Mucosa of descending colon (tissue), 3 donors: ENCODE results near the gene SRPK1. TPM values are rescaled to one million over a fixed set of nuclear protein-coding genes. Genes with fewer than 3 reads are reported as not detected.
A peak's percentile ranks its signal among the peaks of the same experiment; 100 is the strongest.

Source experiments
- ATAC-seq: fragments of 200-7000 bp; cut with Tn5 transposase; one replicate; pipeline ENCODE4 v1.9.1; 2020; ENCODE audit warnings: mild to moderate bottlenecking, moderate library complexity
- DNase-seq, 3 donors: peaks; one replicate each; pipeline ENCODE4 v3.0.0-alpha.2; 2020
- H3K36me3 ChIP-seq: fragments of 200-600 bp; one replicate; pipeline ENCODE4 v1.8.0; 2021; ENCODE audit warnings: low read depth, mild to moderate bottlenecking
- H3K4me1 ChIP-seq: fragments of 200-600 bp; one replicate; pipeline ENCODE4 v1.8.0; 2021; ENCODE audit warnings: low read depth, mild to moderate bottlenecking
- H3K4me3 ChIP-seq: fragments of 200-600 bp; one replicate; pipeline ENCODE4 v1.8.0; 2021; ENCODE audit warnings: mild to moderate bottlenecking
- H3K9me3 ChIP-seq: fragments of 200-600 bp; one replicate; pipeline ENCODE4 v1.8.0; 2021; ENCODE audit warnings: mild to moderate bottlenecking
- intact Hi-C, 2 donors: fragments of 100-400 bp; cut with DNase I in 1 of 2; cut with micrococcal nuclease in 1 of 2; formaldehyde crosslinking; loops; one replicate each; pipeline versions ENCODE4 v1.11.0 to v1.11.1; 2022; cut with DNase I, micrococcal nuclease
- total RNA-seq, 3 donors: library from RNA; stranded (reverse); fragmentation: NEBNext Ultra II Directional in 2 of 3; extraction: Animal tissue kit (Norgen Biotek cat#: 25700) in 2 of 3; gene quantifications; one replicate each; pipeline versions ENCODE4 v1.2.1 to v1.2.4, GENCODE V29; 2021 to 2023
- TF ChIP-seq, protein P1 (sequence below): fragments of 200-600 bp; IDR thresholded peaks from one replicate; pipeline ENCODE4 v1.8.0; 2022; ENCODE audit warnings: antibody characterized with exemption, mild to moderate bottlenecking
- donor health status: DM: no; HTN: no; CAD: no; lungs with moderate emphysema.
- donor health status: DM: no; HTN: no; CAD: no.
- donor health status: DM: no; HTN: yes; CAD: no.

SRPK1 gene
- total RNA-seq, 3 donors from 2014 or later = 57.3 to 84.3 (median 75.8) TPM

DNA sequence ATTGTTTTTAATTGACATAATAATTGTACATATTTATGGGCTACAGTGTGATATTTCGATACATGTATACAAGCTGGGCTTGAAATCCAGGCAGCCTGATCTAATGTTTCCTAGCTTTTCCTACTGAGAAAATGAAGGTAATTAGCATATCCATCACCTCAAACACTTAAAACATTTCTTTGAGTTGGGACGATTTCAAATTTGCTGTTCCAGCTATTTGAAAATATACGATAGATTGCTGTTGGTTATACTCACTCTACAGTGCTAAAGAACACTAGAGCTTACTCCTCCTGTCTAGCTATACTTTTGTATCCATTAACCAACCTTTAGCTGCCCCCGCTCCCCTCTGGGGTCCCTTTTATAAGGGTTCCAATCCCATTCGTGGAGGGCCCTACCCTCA, 111.1 kb downstream of the SRPK1 start:
- ATAC-seq = no peak
- no peaks in the 10 kb centered on the region for H3K9me3 ChIP-seq
- TF ChIP-seq, protein P1, sequence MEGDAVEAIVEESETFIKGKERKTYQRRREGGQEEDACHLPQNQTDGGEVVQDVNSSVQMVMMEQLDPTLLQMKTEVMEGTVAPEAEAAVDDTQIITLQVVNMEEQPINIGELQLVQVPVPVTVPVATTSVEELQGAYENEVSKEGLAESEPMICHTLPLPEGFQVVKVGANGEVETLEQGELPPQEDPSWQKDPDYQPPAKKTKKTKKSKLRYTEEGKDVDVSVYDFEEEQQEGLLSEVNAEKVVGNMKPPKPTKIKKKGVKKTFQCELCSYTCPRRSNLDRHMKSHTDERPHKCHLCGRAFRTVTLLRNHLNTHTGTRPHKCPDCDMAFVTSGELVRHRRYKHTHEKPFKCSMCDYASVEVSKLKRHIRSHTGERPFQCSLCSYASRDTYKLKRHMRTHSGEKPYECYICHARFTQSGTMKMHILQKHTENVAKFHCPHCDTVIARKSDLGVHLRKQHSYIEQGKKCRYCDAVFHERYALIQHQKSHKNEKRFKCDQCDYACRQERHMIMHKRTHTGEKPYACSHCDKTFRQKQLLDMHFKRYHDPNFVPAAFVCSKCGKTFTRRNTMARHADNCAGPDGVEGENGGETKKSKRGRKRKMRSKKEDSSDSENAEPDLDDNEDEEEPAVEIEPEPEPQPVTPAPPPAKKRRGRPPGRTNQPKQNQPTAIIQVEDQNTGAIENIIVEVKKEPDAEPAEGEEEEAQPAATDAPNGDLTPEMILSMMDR = no peak
- DNase-seq = no peak
- H3K36me3 ChIP-seq = no peaks in the 10 kb centered on the region
- intact Hi-C loops = no loop called here
- peaks cover 5% of the 10 kb centered on the region for H3K4me1 ChIP-seq
- no peak overlapping the region for H3K4me3 ChIP-seq

DNA sequence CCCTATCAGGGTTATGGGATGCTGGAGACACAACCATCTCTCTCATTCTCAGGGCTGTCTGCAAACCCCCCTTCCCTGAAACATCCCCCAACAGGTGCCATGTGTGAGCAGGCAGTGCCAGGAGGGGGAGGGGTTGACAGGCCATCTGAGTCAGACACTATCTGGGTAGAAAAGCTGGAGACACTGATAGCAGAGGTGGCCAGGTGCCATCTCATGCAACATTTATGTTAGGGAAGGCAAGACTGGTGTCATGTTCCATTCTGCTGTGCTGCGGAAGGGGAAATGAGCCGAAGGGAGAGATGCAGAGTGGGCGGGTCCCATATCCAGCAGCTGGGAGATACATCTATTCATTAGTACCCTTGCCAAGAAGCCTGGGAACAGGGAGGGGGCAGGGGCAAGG, 112.2 kb downstream of the SRPK1 start:
- ATAC-seq (no peak), DNase-seq (no peak)
- no peaks in the 10 kb centered on the region for H3K9me3 ChIP-seq
- H3K4me3 ChIP-seq = no peak overlapping the region
- peaks cover 5% of the 10 kb centered on the region for H3K4me1 ChIP-seq
- intact Hi-C loops = no loop called here
- no peaks in the 10 kb centered on the region for H3K36me3 ChIP-seq
- TF ChIP-seq, protein P1 = no peak

- TF ChIP-seq, protein P1 = no peak
- Histone ChIP-seq H3K4me3 (no peak within 1 kb of the TSS), H3K36me3 (no peaks in the 10 kb centered on the region), H3K9me3 (no peaks in the 10 kb centered on the region), H3K4me1 (peaks cover 5% of the 10 kb centered on the region)
- peak in 2 of 3 donors; percentile 47 to 66 for DNase-seq
- ATAC-seq = peak; percentile 92
- intact Hi-C loops = no loop called here
Observed at GRCh38 chr6:35804996-35805736, 115.7 kb downstream of the SRPK1 start, which contains the start of gene LHFPL5. TSS of gene LHFPL5 (plus strand) at chr6:35805352. CDS start at chr6:35805671, 319 bp downstream.

DNA sequence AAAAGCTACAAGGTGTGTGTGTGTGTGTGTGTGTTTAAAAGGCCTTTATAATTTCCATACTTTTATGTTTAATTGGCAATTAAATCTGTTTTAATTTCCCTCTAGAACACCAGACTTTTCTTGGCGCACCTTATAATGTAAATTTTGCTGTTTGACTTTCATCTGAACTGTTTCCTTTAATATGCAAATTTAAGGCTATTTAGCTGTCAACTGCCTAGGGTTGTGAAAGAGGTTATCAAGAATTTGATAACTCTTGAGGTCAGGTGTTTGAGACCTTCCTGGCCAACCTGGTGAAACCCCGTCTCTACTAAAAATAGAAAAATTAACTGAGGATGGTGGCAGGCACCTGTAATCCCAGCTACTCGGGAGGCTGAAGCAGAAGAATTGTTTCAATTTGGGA, 119.8 kb downstream of the SRPK1 start:
- Histone ChIP-seq H3K9me3 (no peaks in the 10 kb centered on the region), H3K4me3 (no peak overlapping the region), H3K36me3 (no peaks in the 10 kb centered on the region), H3K4me1 (peaks cover 5% of the 10 kb centered on the region)
- ATAC-seq (no peak), DNase-seq (no peak)
- intact Hi-C loops = no loop called here
- TF ChIP-seq, protein P1 = no peak

DNA sequence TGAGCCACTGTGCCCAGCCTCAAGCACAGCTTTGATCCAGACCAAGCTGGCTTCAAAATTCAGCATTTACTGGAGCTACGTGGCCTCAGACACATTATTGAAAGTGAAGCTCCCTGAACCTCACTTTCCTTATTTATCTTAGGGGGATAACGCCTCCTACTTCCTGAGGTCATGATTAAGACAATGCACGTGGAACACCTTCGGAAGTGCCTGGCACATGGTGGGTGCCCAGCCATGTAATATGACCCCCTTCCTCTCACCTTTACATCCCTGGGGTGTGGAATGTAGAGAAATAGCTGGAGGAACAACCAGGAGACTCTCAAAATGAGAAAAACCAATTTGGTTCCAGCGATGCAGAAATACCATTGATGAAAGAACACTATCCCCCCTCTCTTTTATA, 122.2 kb downstream of the SRPK1 start:
- Histone ChIP-seq H3K4me1 (no peaks in the 10 kb centered on the region), H3K4me3 (no peak overlapping the region), H3K9me3 (no peaks in the 10 kb centered on the region), H3K36me3 (no peaks in the 10 kb centered on the region)
- TF ChIP-seq, protein P1 = no peak
- intact Hi-C loops = no loop called here
- DNase-seq (no peak), ATAC-seq (no peak)
